Right cardiac atrium (tissue), 5 donors: ENCODE results near the gene SPACDR. TPM values are rescaled to one million over a fixed set of nuclear protein-coding genes. Genes with fewer than 3 reads are reported as not detected.
"Not testable (repeated sequence)": the region's sequence is repeated elsewhere in the genome, so short reads cannot be mapped to it uniquely, and the experiment has no call there.

Experiments used
- ATAC-seq, 2 donors: fragments of 200-7000 bp; cut with Tn5 transposase; one replicate each; pipeline versions ENCODE4 v1.8.0 to v1.9.1; 2020; ENCODE audit warnings: moderate library complexity in 2 of 2, mild to moderate bottlenecking in 1 of 2
- DNase-seq, 3 donors: peaks; one replicate each; pipeline ENCODE4 v3.0.0-alpha.2; 2020
- H3K27ac ChIP-seq: one replicate; pipeline ENCODE4 v1.5.1; 2013; ENCODE audit warnings: mild to moderate bottlenecking, low read length, control low read depth, moderate library complexity
- H3K27me3 ChIP-seq: one replicate; pipeline ENCODE4 v1.6.1; 2013; ENCODE audit not compliant: control insufficient read depth, insufficient read depth
- H3K4me1 ChIP-seq: one replicate; pipeline ENCODE4 v1.6.1; 2013; ENCODE audit warnings: low read length; ENCODE audit not compliant: control insufficient read depth, insufficient read depth
- H3K4me3 ChIP-seq: one replicate; pipeline ENCODE4 v1.5.1; 2013; ENCODE audit warnings: low read length, control low read depth
- H3K9me3 ChIP-seq: one replicate; pipeline ENCODE4 v1.6.1; 2013; ENCODE audit warnings: low read length; ENCODE audit not compliant: control insufficient read depth
- WGBS: extraction: QIAGEN DNeasy Blood & Tissue Kit; methylation state at CpG from one replicate; pipeline ENCODE4 v1.1.7; 2013; 5-methylcytosine and 5-hydroxymethylcytosine counted together
- intact Hi-C, 4 donors: fragments of 100-400 bp; cut with DNase I; formaldehyde crosslinking; loops; one replicate each; pipeline versions ENCODE4 v1.11.0 to v1.14.0; 2022 to 2023
- long read RNA-seq, 4 donors: library from polyadenylated mRNA; unstranded; transcript quantifications; one replicate each; pipeline ENCODE4 v2.0.0, GENCODE V29; 2020 to 2021
- polyA plus RNA-seq: library from polyadenylated mRNA; stranded (reverse); fragments of 200-250 nt; gene quantifications from one replicate; pipeline ENCODE4 v1.2.3, GENCODE V29; 2013
- total RNA-seq, 4 donors: library from RNA; stranded (reverse); fragmentation: NEBNext Ultra II Directional; extraction: Animal tissue kit (Norgen Biotek cat#: 25700); gene quantifications; one replicate each; pipeline ENCODE4 v1.2.1, GENCODE V29; 2021
- donor health status: healthy with polysubstance abuse.
- donor health status: DM: no; HTN: yes; CAD: no.
- donor health status: DM: no; HTN: no; CAD: no.
- donor health status: DM: no; HTN: yes; CAD: no; lungs with severe emphysema.
- donor health status: DM: yes; HTN: yes; CAD: no.

Gene SPACDR, protein sequence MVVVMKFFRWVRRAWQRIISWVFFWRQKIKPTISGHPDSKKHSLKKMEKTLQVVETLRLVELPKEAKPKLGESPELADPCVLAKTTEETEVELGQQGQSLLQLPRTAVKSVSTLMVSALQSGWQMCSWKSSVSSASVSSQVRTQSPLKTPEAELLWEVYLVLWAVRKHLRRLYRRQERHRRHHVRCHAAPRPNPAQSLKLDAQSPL
- under 1 TPM in 1 of 4 donors, not detected in 3; 0.44 TPM for total RNA-seq
- 0.11 TPM for polyA plus RNA-seq
- long read RNA-seq, donor 1: 0 reads
- long read RNA-seq, donor 2: 0 reads
- long read RNA-seq, donor 3: 0 reads
- long read RNA-seq, donor 4: 0 reads

DNA sequence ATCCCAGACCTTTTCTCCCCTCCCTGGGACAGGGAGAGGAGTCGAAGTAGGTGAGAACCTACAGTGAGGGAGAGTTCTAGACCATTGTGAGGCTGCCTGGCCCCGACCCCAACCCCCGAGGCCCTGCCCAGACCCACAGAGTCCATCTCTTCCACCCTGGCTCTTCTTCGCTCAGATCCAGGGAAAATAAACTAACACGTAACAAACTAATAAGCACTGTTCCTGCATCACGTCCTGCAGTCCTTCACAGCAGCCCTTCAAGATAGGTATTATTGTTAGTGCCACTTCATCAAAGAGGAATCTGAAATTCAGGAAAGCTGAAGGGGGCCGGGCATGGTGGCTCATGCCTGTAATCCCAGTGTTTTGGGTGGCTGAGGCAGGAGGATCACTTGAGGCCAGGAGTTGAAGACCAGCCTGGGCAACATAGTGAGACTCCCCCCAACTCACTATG, at the start of gene SPACDR:
TSS of gene SPACDR (minus strand) at position 51 of the 451 bp plus-strand sequence. CDS start 235 bp downstream, outside the sequence.
- intact Hi-C loops: loop anchor here in 3 of 4 donors (10.0 kb wide), 2 partner anchors 221 to 231 kb away; partner anchors contain the start of gene GIGYF1 (in 2 of the 3)
- Histone ChIP-seq H3K9me3 (no peaks in the 10 kb centered on the region), H3K27ac (no peak within 1 kb of the TSS), H3K4me1 (no peaks in the 10 kb centered on the region), H3K4me3 (no peak within 1 kb of the TSS), H3K27me3 (no peaks in the 10 kb centered on the region)
- WGBS: 80% methylated on average over 7 of the region's 7 CpGs
- no peak for DNase-seq
- no peak for ATAC-seq

DNA sequence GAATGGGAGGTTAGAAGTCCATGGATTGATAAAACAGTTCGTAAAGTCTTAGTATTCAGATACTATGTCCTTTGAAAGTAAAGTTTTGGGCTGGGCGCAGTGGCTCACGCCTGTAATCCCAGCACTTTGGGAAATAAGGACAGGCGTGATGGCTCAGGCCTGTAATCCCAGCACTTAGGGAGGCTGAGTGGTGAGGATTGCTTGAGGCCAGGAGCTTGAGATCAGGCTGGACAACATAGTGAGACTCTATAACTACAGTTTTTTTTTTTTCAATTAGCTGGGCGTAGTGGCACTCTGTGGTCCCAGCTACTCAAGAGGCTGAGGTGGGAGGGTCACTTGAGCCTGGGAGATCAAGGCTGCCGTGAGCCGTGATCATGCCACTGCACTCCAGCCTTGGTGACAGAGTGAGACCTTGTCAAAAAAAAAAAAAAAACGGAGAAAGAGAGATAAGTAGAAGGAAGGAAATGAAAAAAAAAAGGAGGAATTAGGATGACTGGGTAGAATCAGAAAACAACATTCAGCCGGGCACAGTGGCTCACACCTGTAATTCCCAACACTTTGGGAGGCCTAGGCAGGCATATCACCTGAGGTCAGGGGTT, 49.3 kb upstream of the SPACDR start:
- Histone ChIP-seq H3K4me1 (no peaks in the 10 kb centered on the region), H3K9me3 (no peaks in the 10 kb centered on the region), H3K27me3 (no peaks in the 10 kb centered on the region), H3K27ac (no peak overlapping the region), H3K4me3 (no peak overlapping the region)
- 76% methylated on average over 9 of the region's 9 CpGs for WGBS
- no peak for DNase-seq
- intact Hi-C loops: no loop called here
- no peak for ATAC-seq

DNA sequence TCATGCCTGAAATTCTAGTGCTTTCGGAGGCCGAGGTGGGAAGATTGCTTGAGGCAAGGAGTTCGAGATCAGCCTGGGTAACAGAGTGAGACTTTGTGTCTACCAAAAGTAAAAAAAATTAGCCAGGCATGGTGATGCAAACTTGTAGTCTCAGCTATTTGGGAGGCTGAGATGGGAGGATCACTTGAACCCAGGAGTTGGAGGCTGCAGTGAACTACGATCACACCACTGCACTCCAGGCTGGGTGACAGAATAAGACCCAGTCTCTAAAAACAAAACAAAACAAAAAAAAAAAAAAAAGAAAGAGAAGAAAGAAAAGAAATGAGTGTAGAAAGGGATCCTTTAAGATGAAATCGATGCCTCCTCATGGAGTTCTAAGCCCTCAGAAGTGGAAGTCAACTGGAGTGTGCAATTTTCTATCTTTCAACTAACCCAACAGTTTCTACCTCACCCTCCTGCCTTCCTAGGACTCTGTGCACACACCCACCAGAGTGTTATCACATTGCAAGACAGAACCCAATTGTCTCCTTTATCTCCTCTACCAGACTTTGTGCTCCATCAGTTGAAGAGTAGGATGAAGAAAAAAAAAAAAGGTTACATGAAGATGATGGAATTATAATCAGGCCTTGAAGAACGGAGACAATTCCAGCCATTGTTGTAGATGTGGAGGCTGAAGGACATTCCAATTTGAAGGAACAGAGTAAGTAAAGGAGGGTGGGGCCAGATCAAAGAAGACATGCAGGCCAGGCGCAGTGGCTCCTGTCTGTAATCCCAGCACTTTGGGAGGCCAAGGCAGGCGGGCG, 46.6 kb upstream of the SPACDR start:
- ATAC-seq: no peak
- Histone ChIP-seq H3K27ac (no peak overlapping the region), H3K4me3 (no peak overlapping the region), H3K4me1 (no peaks in the 10 kb centered on the region), H3K27me3 (no peaks in the 10 kb centered on the region), H3K9me3 (no peaks in the 10 kb centered on the region)
- no peak for DNase-seq
- 91% methylated on average over 9 of the region's 9 CpGs for WGBS
- intact Hi-C loops: no loop called here

DNA sequence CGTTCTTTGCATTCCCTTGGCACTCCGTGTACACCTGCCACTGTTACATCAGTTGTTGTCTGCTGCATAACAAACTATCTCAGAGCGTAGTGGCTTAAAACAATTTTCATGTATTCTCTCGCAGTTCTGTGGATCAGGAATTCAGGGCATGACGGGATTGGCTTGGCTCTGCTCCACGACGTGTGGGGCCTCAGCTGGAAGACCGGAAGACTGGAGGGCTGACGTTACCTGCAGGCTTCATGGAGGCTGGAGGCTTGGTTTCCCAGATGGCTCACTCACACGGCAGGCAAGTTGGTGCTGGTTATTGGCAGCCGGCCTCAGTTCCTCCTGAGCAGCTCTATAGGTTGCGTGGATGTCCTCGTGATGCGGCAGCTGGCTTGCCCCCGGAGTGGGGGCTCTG, 45.2 kb upstream of the SPACDR start:
- ATAC-seq (peak in 1 of 2 donors; percentile 24), DNase-seq (peak in 1 of 3 donors; percentile 38)
- intact Hi-C loops: no loop called here
- no peaks in the 10 kb centered on the region for H3K9me3 ChIP-seq
- H3K27me3 ChIP-seq: no peaks in the 10 kb centered on the region
- H3K27ac ChIP-seq: no peak overlapping the region
- no peaks in the 10 kb centered on the region for H3K4me1 ChIP-seq
- WGBS: 58% methylated on average over 15 of the region's 15 CpGs
- no peak overlapping the region for H3K4me3 ChIP-seq

DNA sequence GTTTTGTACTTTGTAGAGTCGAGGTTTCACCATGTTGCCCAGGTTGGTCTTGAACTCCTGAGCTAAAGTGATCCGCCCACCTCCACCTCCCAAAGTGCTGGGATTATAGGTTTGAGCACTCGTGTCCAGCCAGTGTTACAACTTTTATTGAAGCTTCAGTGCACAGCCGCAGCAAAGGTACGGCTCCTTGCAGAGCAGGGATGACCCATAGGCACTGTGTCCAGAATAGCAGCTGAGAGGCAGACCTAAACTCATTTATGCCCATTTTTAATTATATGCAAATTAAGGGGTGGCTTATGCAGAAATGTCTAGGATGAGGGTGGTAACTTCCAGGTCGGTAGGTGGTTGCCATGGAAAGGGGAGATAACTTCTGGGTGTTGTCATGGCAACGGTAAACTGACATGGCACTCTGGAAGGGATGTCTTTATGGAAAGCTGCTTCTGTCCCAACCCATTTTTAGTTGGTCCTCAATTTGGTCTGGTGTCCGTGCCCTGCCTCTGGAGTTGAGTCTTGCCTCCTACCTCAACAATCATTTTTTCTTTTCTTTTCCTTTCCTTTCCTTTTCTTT, 42.4 kb upstream of the SPACDR start:
- no peak overlapping the region for H3K27ac ChIP-seq
- H3K4me3 ChIP-seq: no peak overlapping the region
- ATAC-seq (peak in 1 of 2 donors; percentile 16), DNase-seq (no peak)
- no peaks in the 10 kb centered on the region for H3K4me1 ChIP-seq
- intact Hi-C loops: no loop called here
- 64% methylated on average over 8 of the region's 8 CpGs for WGBS
- H3K9me3 ChIP-seq: no peaks in the 10 kb centered on the region
- no peaks in the 10 kb centered on the region for H3K27me3 ChIP-seq

DNA sequence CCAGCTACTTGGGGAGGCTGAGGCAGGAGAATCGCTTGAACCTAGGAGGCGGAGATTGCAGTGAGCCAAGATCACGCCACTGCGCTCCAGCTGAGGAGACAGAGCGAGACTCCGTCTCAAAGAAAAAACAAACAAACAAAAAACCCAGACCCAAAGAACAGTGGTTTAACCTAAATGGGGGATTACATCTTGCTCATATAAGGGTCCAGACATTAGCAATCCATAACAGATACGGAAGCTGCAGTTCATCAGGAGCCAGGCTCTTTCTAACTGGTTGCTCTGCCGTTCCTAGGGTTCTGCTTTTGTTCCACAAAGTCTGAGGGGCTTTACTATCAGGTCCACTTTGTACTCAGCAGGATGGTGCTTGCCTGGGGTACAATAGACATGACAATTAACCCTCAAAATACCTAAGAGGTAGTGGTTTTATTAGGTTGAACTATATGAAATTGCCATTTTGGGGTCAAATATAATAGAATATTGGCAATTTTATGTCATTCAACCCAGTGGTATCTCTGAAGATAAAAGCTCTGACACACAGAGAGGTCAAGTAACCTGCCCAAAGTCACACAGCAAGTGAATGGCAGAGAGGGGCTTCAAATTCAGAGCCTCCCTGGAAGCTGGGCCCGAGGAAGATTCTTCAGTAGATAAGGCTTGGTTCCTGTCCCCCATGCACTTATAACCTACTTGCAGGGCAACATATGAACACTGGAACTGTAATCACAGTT, 41.0 kb upstream of the SPACDR start:
- Histone ChIP-seq H3K27ac (no peak overlapping the region), H3K27me3 (no peaks in the 10 kb centered on the region), H3K4me3 (no peak overlapping the region), H3K9me3 (no peaks in the 10 kb centered on the region), H3K4me1 (no peaks in the 10 kb centered on the region)
- ATAC-seq: no peak
- 92% methylated on average over 9 of the region's 9 CpGs for WGBS
- intact Hi-C loops: no loop called here
- no peak for DNase-seq

DNA sequence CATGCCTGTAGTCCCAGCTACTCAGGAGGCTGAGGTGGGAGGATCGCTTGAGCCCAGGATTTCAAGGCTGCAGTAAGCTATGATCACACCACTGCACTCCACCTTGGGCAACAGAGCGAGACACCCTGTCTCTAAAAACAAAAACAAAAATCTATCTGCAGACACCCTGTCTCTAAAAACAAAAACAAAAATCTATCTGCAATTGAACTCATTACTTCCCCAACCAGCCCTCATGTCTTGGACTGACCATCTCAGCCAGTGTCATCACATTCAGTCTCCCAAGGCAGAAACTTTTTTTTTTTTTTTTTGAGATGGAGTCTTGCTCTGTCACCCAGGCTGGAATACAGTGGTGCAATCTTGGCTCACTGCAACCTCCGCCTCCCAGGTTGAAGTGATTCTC, 40.0 kb upstream of the SPACDR start:
- DNase-seq, H3K9me3 ChIP-seq, H3K27ac ChIP-seq, H3K4me3 ChIP-seq, H3K4me1 ChIP-seq, H3K27me3 ChIP-seq, intact Hi-C loops, ATAC-seq: not testable (repeated sequence)
- 93% methylated on average over 3 of the region's 3 CpGs for WGBS

DNA sequence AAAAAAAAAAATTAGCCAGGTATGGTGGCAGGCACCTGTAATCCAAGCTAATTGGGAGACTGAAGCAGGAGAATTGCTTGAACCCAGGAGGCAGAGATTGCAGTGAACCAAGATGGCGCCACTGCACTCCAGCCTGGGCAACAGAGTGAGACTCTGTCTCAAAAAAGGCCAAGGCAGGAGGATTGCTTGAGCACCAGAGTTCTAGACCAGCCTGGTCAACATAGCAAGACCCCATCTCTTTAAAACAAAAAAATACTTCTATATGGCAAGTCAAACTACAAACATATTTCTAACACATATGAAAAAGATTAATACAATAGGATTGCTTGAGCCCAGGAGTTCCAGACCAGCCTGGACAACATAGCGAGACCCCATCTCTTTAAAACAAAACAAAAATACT, 36.7 kb upstream of the SPACDR start:
- intact Hi-C loops, DNase-seq, ATAC-seq, H3K4me3 ChIP-seq, H3K4me1 ChIP-seq, H3K27ac ChIP-seq, H3K27me3 ChIP-seq, H3K9me3 ChIP-seq: not testable (repeated sequence)
- 93% methylated on average over 2 of the region's 2 CpGs for WGBS

DNA sequence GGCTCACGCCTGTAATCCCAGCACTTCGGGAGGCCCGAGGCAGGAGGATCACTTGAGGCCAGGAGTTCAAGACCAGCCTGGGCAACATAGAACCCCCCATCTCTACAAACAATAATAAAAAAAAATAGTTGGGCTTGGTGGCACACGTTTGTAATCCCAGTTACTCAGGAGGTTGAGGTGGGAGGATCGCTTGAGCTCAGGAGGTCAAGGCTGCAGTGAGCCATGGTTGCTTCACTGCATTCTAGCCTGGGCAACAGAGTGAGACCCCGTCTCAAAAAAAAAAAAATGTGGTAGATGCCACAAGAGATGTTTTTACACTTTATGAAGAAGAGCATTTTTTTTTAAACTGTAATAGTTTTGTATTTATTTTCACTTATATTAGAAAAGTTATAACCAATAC, 32.4 kb upstream of the SPACDR start:
- Histone ChIP-seq H3K9me3 (no peaks in the 10 kb centered on the region), H3K4me3 (no peak overlapping the region), H3K4me1 (no peaks in the 10 kb centered on the region), H3K27me3 (no peaks in the 10 kb centered on the region), H3K27ac (no peak overlapping the region)
- intact Hi-C loops: no loop called here
- no peak for ATAC-seq
- no peak for DNase-seq
- WGBS: 89% methylated on average over 6 of the region's 6 CpGs

DNA sequence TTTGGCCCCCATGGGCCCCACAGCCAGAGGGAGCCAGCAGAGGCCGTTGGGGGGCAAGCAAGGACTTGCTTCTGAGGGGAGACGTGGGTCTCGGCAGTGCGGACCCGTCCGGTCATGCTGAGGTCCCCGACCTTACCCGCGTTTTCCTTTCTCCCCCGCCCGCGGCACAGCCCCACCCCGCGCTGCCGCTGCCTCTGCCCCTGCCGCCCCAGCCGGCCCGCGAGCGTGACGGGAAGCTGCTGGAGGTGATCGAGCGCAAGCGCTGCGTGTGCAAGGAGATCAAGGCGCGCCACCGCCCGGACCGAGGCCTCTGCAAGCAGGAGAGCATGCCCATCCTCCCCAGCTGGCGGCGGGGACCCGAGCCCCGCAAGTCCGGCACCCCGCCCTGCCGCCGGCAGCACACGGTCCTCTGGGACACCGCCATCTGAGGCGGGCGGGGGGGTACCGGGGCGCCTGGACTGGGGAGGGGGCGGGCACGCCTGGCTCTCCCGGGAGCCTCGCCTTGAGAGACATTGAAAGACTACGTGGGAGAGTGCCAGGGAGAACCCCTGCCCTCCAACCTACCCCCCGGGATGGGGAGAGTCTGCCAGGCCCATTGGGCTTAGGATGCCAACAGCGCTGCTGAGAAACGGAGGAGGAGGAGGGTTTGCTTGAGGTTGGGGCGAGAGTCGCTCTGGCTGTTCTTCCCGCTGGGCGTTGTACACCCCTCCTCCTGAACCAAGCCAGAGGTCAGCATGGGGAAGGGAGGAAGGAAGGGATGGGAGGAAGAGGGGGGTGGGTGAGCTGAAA, 29.6 kb upstream of the SPACDR start:
- intact Hi-C loops: no loop called here
- WGBS: 13% methylated on average over 56 of the region's 56 CpGs
- Histone ChIP-seq H3K4me1 (no peaks in the 10 kb centered on the region), H3K9me3 (no peaks in the 10 kb centered on the region), H3K4me3 (peak overlapping the region; percentile 43), H3K27ac (no peak overlapping the region), H3K27me3 (no peaks in the 10 kb centered on the region)
- peak in 2 of 3 donors; percentile 80 for DNase-seq
- ATAC-seq: peak; percentile 65 to 70
